Ramos (cell line): Measurements from ENCODE around the gene FOXK1.
"Not testable (repeated sequence)": the region's sequence is repeated elsewhere in the genome, so short reads cannot be mapped to it uniquely, and the experiment has no call there.

Experiments
- in situ Hi-C: fragments of 300-500 bp; cut with MboI; formaldehyde crosslinking; loops from one replicate; pipeline ENCODE4 v1.14.3; 2022; ENCODE audit warnings: low sequenced_read_pairs; ENCODE audit not compliant: unreplicated experiment

Gene FOXK1

GRCh38 chr7:4681886-4682620, at the start of gene FOXK1:
FOXK1 (plus strand) TSS chr7:4682295; CDS start chr7:4682309, 14 bp downstream.
- in situ Hi-C loops: no loop called here

GRCh38 chr7:4633012-4633411, 49.1 kb upstream of the FOXK1 start:
- in situ Hi-C loops: no loop called here

- in situ Hi-C loops: no loop called here
Measured at GRCh38 chr7:4634166-4634565, 47.9 kb upstream of the FOXK1 start.

- in situ Hi-C loops: no loop called here
Measured at GRCh38 chr7:4638781-4639575, 43.1 kb upstream of the FOXK1 start.

- in situ Hi-C loops: no loop called here
Measured at GRCh38 chr7:4641091-4641666, 40.9 kb upstream of the FOXK1 start.

- in situ Hi-C loops: no loop called here
Measured at GRCh38 chr7:4641667-4642467, 40.2 kb upstream of the FOXK1 start.

- in situ Hi-C loops: no loop called here
Measured at GRCh38 chr7:4642468-4643203, 39.5 kb upstream of the FOXK1 start.

- in situ Hi-C loops: not testable (repeated sequence)
Measured at GRCh38 chr7:4643204-4643471, 39.0 kb upstream of the FOXK1 start.

- in situ Hi-C loops: no loop called here
Measured at GRCh38 chr7:4645246-4645645, 36.8 kb upstream of the FOXK1 start.

- in situ Hi-C loops: no loop called here
Measured at GRCh38 chr7:4648111-4648510, 34.0 kb upstream of the FOXK1 start.

GRCh38 chr7:4650433-4651047, 31.6 kb upstream of the FOXK1 start:
- in situ Hi-C loops: no loop called here

GRCh38 chr7:4653771-4654170, 28.3 kb upstream of the FOXK1 start:
- in situ Hi-C loops: no loop called here

GRCh38 chr7:4655311-4655710, 26.8 kb upstream of the FOXK1 start:
- in situ Hi-C loops: no loop called here

- in situ Hi-C loops: no loop called here
Measured at GRCh38 chr7:4655896-4656295, 26.2 kb upstream of the FOXK1 start.

GRCh38 chr7:4657640-4658417, 24.3 kb upstream of the FOXK1 start:
- in situ Hi-C loops: no loop called here

- in situ Hi-C loops: no loop called here
Measured at GRCh38 chr7:4659551-4660286, 22.4 kb upstream of the FOXK1 start.

GRCh38 chr7:4661871-4662270, 20.2 kb upstream of the FOXK1 start:
- in situ Hi-C loops: no loop called here
